GM10266 (cell line): ENCODE data around the gene SCYGR7.
A peak's percentile ranks its signal among the peaks of the same experiment; 100 is the strongest.

ENCODE experiments used
- DNase-seq: peaks from one replicate; pipeline ENCODE4 v3.0.0; 2012; ENCODE audit errors: extremely low spot score
- CTCF ChIP-seq: IDR thresholded peaks from 2 replicates; pipeline ENCODE4 v1.5.1; 2012; ENCODE audit warnings: mild to moderate bottlenecking, low read depth; ENCODE audit not compliant: control insufficient read depth, insufficient read depth; ENCODE audit errors: missing control alignments

The SCYGR7 gene

DNA sequence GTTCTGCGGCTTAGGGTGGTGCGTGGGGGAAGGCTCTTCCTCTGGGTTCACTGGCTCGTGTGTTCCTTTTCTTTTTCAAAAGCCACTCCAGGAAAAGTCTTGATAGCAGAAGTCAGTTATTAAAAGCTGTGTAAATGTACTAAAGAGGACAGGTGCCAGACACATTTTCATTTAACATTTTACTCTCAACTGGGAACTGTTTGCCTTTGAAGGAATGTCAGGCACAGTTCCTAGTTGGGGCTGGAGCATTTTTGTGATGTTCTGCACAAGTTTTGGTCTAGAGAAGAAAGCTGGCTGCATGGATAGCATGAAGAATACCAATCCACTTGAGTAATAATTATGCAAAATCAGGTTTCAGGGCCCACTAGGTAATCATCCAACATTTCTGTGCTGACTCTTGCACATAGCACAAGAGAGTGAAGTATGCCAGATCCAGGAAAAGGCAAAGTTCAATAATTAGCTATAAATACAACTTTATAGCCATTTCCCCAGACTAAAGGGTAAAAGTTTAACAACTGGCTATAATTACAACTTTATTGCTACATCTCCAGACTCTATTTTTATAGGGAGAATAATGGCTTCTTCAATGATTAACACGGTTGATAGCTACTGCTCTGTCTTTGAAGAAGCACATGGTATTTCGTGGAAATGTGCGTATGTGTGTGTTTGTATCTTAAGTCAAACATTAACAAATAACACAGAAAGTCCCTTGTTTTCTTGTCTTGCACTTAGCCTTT, 33.8 kb downstream of the SCYGR7 start:
- no peak for TF ChIP-seq CTCF
- no peak for DNase-seq

- DNase-seq, result no peak
- no peak for TF ChIP-seq CTCF
Observed at GRCh38 chr2:227765788-227766372, 37.7 kb downstream of the SCYGR7 start.

GRCh38 chr2:227766373-227766883, 38.3 kb downstream of the SCYGR7 start:
- peak; percentile 82 for DNase-seq
- peak; percentile 90 for TF ChIP-seq CTCF

DNA sequence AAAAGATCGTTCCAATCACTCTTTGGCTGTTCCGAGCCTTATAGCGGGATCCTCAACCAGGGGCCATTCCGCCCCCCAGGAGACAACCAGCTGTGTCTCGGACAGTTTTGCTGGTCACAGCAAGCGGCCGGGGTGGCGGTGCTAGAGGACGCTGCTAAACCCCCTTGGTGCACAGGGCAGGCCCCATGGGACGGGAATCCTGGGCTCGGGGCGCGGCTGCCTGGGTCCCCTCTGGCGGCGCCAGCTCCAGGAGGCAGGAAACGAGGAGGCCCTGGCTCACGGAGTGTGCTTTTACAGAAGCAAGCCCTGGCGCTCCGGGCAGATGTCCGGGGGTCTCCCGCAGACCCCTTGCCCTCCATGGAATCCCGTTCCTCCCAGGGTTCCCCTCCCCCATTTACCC, 39.7 kb downstream of the SCYGR7 start:
- no peak for DNase-seq
- no peak for TF ChIP-seq CTCF

DNA sequence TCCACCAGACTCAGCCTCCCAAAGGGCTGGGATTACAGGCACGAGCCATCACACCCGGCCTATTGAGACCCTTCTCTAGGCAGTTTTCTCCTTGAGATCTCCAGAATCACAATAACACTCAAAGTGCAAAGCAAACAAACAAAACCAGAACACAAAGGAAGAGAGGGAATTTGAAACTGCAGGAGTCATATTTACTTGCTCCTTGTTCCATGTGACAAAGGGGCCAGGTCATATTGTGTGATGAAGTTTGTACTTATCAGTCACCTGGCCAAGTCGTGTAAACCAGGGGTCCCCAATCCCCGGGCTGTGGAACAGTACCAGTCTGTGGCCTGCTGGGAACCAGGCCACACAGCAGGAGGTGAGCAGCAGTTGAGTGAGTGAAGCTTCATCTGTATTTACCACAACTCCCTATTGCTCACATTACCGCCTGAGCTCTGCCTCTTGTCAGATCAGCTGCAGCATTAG, 44.1 kb downstream of the SCYGR7 start:
- DNase-seq, result no peak
- TF ChIP-seq CTCF, result no peak

DNA sequence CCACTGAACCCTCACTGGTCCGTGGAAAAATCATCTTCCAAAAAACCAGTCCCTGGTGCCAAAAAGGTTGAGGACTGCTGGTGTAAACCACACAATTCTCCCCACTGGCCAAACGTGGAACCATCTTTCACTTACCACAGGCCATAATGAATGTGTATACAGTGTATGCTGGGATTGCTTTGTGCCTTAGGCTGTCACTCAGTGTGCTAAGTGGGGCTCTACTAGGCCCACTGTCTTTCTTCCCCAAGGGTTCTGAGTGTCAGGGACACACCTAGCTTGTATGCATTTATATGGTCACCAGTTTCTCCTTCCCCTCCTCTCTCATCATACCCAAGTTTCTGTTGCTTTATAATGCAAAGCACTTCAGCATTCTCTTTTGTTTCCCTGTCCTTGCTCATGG, 44.8 kb downstream of the SCYGR7 start:
- TF ChIP-seq CTCF, result no peak
- no peak for DNase-seq
